ENCODE measurements around the gene CPNE7.
A peak's percentile ranks its signal among the peaks of the same experiment; 100 is the strongest.

Gene CPNE7

GRCh38 chr16:89554343-89554742 lies 21.2 kb upstream of the CPNE7 start:
- Histone ChIP-seq H3K79me2 (ENCODE audit: insufficient read depth, low read depth) (0 out of 2 replicates have a peak, but pooled peaks cover under 1% of the 10 kb centered on the region), H3K4me3 (IDR thresholded peaks at IDR 0.05; ENCODE audit: insufficient read depth, low read depth, low read length) (no peak overlapping the region), H3K27ac (no peak overlapping the region), H3K36me3 (ENCODE audit: insufficient read depth) (no peaks in the 10 kb centered on the region), H3K9ac (no peak overlapping the region), H3K4me2 (no peak overlapping the region), H3K27me3 (ENCODE audit: insufficient read depth, low read depth) (no peaks in the 10 kb centered on the region), H2AFZ (ENCODE audit: low read depth) (no peak overlapping the region), H3K4me1 (ENCODE audit: low read depth, poor library complexity, severe bottlenecking) (no peaks in the 10 kb centered on the region), H4K20me1 (ENCODE audit: insufficient read depth) (no peaks in the 10 kb centered on the region)
- TF ChIP-seq CTCF (conservative IDR thresholded peaks at IDR 0.05; ENCODE audit: low read depth, low read length), result no peak

GRCh38 chr16:89555265-89555664 lies 20.3 kb upstream of the CPNE7 start:
- H3K4me2 ChIP-seq, result no peak overlapping the region
- no peaks in the 10 kb centered on the region for H3K4me1 ChIP-seq (ENCODE audit: low read depth, poor library complexity, severe bottlenecking)
- H3K27ac ChIP-seq, result no peak overlapping the region
- 0 out of 2 replicates have a peak, but pooled peaks cover 5% of the 10 kb centered on the region for H3K79me2 ChIP-seq (ENCODE audit: insufficient read depth, low read depth)
- H4K20me1 ChIP-seq (ENCODE audit: insufficient read depth), result no peaks in the 10 kb centered on the region
- no peak overlapping the region for H2AFZ ChIP-seq (ENCODE audit: low read depth)
- no peaks in the 10 kb centered on the region for H3K36me3 ChIP-seq (ENCODE audit: insufficient read depth)
- TF ChIP-seq CTCF (conservative IDR thresholded peaks at IDR 0.05; ENCODE audit: low read depth, low read length), result no peak
- H3K4me3 ChIP-seq (IDR thresholded peaks at IDR 0.05; ENCODE audit: insufficient read depth, low read depth, low read length), result no peak overlapping the region
- no peak overlapping the region for H3K9ac ChIP-seq
- no peaks in the 10 kb centered on the region for H3K27me3 ChIP-seq (ENCODE audit: insufficient read depth, low read depth)

- no peak for TF ChIP-seq CTCF (conservative IDR thresholded peaks at IDR 0.05; ENCODE audit: low read depth, low read length)
These were observed 19.8 kb upstream of the CPNE7 start for GRCh38 chr16:89555780-89556179.

GRCh38 chr16:89556750-89557689 lies 18.5 kb upstream of the CPNE7 start:
- peak; percentile 87 for TF ChIP-seq CTCF (conservative IDR thresholded peaks at IDR 0.05; ENCODE audit: low read depth, low read length)
- H3K9ac ChIP-seq, result no peak overlapping the region
- H3K27me3 ChIP-seq (ENCODE audit: insufficient read depth, low read depth), result no peaks in the 10 kb centered on the region
- no peak overlapping the region for H3K4me3 ChIP-seq (IDR thresholded peaks at IDR 0.05; ENCODE audit: insufficient read depth, low read depth, low read length)
- no peak overlapping the region for H3K4me2 ChIP-seq
- H3K4me1 ChIP-seq (ENCODE audit: low read depth, poor library complexity, severe bottlenecking), result peaks cover 3% of the 10 kb centered on the region
- H4K20me1 ChIP-seq (ENCODE audit: insufficient read depth), result peaks cover 6% of the 10 kb centered on the region
- H2AFZ ChIP-seq (ENCODE audit: low read depth), result no peak overlapping the region
- peaks cover 20% of the 10 kb centered on the region for H3K79me2 ChIP-seq (ENCODE audit: insufficient read depth, low read depth)
- H3K36me3 ChIP-seq (ENCODE audit: insufficient read depth), result peaks cover 5% of the 10 kb centered on the region; the same call in 1 of the 2 replicates
- no peak overlapping the region for H3K27ac ChIP-seq

More at GRCh38 chr16:89555780-89556179, 19.8 kb upstream of the CPNE7 start:
- Histone ChIP-seq H3K27ac (no peak overlapping the region), H3K9ac (no peak overlapping the region), H3K36me3 (ENCODE audit: insufficient read depth) (no peaks in the 10 kb centered on the region), H3K4me1 (ENCODE audit: low read depth, poor library complexity, severe bottlenecking) (no peaks in the 10 kb centered on the region), H3K27me3 (ENCODE audit: insufficient read depth, low read depth) (no peaks in the 10 kb centered on the region), H2AFZ (ENCODE audit: low read depth) (no peak overlapping the region), H3K79me2 (ENCODE audit: insufficient read depth, low read depth) (peaks cover 8% of the 10 kb centered on the region), H3K4me2 (no peak overlapping the region), H3K4me3 (IDR thresholded peaks at IDR 0.05; ENCODE audit: insufficient read depth, low read depth, low read length) (no peak overlapping the region), H4K20me1 (ENCODE audit: insufficient read depth) (no peaks in the 10 kb centered on the region)
